GF-D8 (cell line): Measurements from ENCODE around the gene CPEB4.

Experiments used
- DNase-seq: peaks from one replicate; lab custom pipeline; 2025; lab: John Stamatoyannopoulos, UW

The CPEB4 gene

DNA sequence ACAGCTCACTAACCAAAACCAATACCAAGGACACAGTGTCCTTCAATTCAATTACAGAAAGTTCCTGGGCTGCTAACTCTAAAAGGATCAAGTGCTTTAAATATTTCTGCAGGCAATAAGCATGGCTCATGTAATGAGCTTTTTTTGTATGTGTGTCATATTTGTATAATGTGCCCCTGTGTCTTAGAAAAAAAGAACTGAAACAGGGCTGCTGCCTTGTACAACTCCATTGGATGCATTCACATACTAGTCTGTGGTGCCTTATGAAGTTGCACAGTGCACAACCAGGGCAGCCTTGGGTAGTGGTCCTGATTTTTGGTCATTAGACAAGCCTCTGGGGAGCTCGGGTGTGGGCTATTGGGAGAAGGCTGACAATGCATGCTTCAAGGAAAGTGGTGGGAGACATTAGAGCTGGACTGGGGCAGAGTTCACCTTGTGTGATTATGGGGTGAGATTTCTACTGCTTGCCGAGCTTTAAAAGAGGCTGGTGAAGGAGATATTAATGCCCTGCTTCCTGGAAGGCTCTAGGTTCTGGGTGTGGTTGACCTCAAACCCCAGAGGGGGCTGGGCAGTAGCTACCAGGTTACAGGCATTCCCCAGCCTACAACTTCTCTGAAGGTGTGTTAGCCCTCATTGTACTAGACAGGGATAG is 3.6 kb upstream of the CPEB4 start:
- DNase-seq, result no peak

DNA sequence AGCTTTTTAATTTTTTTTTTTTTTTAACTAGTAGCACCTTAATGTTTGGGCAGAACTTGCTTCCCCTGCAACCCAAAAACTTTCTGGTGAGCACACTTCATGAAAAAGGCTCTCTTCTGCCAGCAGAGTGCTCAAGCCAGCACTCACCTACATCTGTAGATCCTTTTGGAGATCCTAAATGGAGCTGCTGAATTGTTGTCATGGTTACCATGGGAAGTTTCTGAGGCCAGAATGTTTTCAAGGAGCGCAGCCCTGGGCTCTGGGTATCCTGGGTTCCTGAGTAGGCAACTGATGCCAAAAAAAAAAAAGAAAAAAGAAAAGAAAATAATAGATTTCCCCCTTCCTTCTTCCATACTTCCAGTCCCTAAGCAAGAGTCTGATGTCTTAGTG is 3.1 kb upstream of the CPEB4 start:
- DNase-seq, result no peak

DNA sequence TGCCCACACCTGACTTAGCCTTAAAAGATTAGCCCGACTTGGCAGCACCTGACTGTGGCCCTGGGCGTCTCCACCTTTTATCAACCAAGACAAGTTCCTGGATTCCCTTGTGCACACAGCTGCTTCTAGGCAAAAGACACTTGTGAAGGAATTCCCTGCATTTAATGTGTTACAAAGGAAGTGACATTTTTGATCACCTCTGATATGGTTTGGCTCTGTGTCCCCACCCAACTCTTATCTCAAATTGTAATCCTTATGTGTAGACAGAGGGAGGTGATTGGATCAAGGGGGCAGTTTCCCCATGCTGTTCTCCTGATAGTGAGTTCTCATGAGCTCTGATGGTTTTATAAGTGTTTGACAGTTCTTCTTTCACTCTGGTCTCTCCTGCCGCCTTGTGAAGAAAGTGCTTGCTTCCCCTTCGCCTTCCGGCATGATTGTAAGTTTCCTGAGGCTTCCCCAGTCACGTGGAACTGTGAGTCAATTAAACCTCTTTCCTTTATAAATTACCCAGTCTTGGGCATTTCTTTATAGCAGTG is 2.6 kb upstream of the CPEB4 start:
- peak; percentile 71 for DNase-seq

DNA sequence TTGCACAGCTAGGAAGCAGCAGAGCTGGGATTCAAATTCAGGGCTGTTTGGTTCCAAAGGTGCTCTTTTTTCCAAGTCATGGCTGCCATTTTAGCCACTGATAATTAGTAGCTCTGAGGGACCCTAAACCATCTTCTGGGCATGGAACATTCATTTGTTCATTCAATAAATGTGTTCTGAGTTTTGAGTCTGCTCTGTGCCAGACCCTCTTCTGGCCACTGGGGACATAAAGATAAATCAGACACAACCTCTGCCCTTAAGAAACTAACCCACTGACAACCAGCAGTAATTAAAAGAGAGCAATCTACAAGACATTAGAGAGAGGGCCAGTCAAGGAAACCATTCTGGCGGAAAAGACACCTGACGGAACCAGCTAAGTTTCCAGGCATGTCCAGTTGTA is 2.0 kb upstream of the CPEB4 start:
- DNase-seq, result no peak

DNA sequence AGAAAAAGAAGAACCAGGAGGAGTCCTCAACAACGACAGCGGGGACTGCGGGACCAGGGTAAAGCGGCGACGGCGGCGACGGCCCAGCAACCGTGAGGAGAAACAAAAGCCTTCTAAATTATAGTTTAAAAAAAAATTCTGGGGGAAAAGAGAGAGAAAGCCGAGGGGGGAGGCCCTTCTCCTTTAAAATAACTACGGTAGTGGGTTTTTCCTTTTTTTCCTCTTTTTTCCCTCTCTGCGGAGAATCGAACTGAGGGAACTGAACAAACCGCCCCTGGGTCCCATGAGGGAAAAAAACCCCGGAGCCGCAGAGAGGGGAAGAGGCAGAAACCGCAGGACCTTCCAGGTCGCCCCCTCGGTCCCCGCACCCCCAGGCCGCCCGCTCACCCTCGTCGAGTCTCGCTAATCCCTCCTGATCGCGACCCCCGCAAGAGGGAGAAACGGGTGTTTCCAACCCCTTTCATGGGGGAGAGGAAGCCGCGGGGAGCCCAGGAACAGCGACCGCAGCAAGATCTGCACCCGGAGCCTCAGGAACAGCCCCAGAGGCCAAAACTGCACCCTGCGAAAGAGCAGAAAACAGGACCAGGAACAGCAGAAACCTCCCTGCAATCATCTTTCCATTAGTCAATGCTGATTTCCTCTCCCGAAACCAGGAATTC is 453 bp downstream of the CPEB4 start:
- no peak for DNase-seq

DNA sequence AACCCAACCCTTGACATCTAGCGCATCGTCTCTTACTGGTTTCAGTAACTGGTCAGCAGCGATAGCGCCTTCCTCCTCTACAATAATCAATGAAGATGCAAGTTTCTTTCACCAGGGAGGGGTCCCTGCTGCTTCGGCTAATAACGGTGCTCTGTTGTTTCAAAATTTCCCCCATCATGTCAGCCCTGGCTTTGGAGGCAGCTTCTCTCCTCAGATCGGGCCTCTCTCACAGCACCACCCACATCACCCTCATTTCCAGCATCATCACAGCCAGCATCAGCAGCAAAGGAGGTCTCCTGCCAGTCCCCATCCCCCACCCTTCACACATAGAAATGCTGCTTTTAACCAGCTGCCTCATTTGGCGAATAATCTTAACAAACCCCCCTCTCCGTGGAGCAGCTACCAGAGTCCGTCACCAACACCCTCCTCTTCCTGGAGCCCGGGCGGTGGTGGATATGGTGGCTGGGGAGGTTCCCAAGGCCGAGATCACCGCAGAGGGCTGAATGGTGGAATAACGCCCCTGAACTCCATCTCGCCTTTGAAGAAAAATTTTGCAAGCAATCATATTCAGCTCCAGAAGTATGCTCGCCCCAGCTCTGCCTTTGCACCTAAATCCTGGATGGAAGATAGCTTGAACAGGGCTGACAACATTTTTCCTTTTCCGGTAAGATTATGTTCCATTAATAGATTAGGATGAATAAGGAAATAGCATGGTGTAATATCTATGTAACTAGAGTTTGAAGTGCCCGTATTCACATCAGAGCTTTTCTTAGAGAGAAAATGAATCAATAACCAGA is 2.2 kb downstream of the CPEB4 start:
- DNase-seq, result no peak

DNA sequence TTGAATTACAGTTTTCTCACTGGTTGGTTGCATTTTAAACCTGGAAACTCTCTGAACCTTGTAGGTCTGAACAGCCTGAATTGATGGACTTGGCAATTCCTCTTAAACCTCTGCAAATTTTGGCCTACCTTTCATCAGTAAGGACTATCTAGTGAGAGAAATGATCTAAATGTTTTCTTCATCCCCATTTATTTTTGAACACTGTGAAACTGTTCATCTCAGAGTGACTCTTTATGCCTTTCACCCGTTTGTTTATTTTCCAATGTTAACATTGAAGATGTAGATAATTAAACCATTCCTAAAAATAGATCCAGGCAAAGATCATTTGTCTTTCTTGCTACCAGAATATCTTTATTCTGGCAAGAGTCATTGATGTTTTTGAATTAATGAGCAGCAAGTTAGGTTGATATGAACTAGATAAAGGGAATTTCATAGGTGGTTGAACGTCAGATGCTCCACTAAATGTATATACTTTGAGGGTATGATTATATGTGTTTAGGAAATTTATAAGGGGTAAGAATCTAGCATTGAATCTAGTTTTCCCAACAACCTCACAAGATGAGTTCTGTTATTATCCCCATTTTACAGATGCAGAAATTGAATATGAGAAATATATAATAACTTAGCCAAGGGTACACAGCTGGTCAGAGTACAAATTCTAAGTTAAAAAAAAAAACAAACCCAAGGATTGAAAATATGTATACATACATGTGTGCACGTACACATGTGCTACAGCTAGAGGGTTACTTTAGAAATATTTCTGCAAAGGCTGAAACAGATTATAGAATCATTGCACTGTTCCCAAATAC is 3.4 kb downstream of the CPEB4 start:
- DNase-seq, result no peak

DNA sequence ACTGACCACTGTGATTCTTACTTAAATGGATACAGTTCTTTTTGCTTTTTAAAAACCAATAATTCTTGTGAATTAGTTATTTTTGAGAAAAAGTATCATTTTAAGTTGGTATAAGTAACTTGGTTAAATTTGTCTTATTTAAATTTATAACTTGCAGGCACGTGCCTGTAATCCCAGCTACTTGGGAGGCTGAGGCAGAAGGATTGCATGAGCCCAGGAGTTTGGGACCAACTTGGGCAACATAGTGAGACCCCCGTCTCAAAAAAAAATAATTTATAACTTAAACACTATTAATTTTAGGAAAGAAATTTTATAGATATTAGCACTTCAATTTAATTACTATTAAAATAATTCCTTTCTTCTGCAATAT is 5.0 kb downstream of the CPEB4 start:
- DNase-seq, result no peak

DNA sequence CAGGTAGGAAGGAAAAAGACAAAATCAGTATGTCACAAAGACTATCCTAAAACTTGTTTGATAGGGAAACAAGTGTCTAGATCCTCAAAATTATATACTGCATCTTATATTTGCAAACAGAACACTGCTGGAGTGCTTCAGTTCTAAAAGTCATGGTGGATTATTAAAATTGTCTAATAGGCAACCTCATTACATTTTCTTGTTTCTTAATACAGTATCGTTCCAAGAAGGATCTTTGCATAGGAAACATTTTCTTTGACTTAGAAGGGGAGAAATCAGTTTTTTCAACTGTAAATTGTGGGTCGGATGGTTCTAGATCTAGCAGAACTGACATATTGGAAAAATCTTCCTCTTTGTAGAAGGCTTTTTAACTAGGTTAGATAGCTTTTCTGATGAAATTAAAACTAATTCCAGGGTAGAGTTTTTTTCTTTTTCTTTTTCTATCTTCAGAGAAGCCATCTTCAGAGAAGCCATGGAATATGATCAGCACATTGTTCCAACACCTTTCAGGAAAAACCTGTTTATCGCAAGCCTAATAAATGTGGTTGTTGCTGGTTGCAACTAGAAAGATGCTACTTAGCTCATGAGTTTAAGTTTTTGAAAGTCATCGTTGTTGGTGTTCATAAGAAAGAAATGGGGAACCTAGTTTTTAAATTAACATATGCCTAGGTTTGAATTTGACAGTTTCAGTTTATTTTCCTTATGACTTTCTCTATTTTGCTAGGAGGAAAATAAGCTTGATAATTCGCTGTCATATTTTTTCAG is 7.4 kb downstream of the CPEB4 start:
- DNase-seq, result no peak

DNA sequence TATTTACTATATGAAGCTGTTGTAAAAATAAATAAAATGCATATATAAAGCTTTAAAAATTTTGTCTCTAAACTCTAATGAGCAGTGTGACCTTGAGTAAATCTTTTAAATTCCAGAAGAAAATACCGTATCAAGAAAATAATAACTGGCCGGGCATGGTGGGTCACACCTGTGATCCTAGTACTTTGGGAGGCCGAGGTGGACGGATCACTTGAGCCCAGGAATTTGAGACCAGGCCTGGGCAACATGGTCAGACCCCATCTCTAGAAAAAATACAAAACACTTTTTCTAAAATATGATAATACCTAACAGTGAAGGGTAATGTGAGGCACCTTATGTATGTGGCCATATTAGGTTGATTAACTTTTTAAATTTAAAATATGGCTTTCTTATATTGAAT is 8.5 kb downstream of the CPEB4 start:
- no peak for DNase-seq

DNA sequence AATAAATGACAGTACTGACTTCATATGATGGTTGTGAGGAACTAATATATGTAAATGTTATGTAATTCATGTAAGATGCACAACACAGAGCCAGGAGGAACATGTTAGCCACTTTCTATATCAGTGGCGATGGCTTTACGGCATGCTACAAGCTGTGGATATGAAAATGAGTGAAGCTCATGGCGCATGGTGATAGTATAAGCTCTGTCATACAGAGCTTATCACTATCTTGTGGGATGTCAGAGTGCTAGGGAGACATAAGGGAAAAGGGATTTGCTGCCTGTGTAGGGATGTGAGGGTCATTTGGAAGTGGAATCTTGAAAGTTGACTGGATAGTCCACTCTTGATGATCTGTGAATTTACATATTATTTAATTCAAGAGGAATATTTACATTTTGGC is 13.6 kb downstream of the CPEB4 start:
- no peak for DNase-seq

DNA sequence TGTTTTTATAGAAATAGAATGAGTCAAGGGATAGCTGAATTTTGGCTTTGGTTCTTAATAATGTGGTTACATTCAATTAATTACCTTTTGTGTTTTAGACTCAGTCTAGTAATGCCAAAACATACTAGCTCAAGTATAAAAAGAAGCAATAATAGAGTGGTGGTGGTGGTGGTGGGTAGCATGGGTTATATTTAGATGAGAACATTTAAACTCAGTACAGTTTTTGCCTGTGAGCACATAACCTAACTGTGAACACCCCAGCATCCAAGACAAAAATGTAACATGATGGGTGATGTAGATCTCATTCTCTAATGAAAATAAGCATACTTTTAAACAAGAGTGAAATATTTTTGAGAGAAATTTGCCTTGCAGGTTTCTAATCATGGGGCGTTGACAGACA is 14.2 kb downstream of the CPEB4 start:
- DNase-seq, result no peak

DNA sequence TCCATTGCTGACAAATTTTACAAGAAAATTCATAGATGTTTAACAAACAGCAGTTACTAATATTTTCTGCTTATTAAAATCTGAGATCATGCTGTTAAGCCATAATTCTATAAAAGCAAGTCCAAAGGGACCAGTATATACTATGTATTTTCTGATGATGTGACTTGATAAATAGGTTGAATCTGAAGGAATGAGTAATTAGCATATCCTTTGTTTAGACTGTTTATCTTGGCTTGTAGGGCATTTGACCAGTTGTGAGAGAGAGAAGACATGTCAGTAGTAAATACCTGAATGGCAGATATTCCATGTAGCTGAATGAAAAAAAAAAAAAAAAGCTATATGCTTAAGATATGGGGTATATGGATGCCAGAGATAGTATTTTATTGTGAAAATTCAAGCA is 14.6 kb downstream of the CPEB4 start:
- no peak for DNase-seq

DNA sequence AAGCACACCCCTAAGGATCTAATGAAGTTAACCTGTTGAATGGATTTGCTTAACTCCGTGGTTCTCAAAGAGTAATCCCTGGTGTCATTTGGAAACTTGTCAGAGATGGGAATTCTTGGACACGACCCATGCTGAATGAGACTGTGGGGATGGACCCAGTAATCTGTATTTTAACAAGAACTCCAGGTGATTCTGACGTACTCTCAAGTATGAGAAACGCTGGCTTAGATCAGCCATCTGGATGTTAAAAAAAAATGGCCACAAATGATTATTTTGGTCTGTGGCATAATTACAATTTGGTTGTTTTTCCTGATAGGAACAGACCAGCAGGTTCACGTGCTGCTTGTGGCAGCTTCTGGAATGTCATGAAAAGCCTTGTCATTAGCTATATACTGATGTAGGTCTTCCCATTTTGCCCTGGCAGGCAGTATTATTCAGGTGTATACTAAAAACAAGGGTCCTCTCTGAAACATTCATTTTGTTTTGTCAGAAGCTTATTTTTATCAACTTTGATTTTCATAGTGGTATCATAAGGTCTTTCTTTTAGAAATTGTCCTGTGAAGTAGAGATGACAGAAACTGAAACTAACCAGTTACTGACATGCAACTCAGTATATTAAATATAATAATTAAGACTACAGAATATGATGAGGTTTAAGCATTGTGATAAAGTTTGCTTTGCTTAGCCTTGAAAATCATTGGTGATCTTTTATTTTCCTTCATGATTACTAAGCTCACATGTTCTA is 15.4 kb downstream of the CPEB4 start:
- DNase-seq, result no peak

DNA sequence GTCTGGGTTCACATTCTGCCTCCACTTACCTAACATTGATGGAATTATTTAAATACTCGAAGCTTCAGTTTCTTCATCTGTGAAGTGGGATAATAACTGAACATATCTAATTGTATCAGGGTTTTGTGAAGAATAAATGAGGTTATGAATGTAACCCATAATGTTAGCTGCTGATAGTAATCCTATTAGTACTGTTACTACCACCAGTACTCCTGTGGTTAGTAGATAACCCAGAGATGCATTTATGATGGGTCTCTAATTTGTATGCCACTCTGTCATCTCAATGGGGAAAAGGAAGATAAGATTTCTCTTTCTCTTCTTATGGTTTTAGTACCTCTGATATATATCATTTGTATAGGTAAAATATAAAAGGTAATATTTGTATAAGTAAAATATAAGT is 16.0 kb downstream of the CPEB4 start:
- DNase-seq, result no peak

DNA sequence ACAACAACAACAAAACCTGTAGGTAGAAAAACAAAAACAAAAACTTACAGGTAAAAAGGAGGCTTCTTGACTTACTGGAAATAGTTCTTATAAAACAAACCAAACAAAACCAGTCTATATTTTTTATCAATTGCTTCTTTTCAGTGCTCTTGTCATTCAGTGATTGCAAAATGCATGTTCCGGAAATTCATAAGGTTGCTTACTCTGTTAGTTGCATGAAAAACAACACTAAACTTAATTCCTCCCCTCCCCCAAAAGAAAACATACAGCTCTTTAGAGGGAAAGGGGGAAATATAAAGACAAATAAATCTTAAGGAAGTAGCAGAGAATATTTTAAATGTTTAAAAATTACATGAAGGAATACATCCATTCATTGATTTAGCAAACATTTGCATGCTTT is 19.1 kb downstream of the CPEB4 start:
- no peak for DNase-seq

DNA sequence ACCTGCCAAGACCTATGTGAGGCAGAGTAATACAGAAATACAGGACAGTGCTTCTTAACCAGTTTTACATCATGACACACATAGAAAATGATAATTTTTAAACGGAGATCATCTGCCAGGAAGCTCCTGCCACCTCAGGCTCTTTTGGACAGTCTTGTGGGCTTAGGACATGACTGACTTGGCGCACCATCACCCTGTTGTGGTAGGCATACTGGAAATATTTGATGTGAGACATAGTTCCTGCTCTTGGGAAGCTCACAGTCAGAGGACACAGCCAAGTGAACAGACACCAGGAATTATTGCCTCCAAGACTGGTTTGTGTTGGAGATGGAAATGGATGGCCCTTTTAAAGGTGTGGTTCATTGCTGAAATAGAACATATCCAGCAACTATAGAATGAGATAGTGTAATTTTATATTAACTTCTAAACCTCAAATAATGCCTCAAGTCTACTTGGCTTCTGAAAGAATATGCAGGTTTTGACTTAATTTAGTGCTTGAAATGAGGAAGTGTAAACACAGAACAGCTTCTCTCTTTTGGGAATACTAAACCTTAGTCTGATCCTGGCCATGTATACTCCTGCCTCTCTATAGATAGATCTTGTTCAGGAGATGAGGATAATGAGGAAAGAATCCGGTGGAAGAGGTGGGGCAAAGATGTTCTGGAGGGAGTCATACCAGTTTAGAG is 19.7 kb downstream of the CPEB4 start:
- DNase-seq, result no peak

DNA sequence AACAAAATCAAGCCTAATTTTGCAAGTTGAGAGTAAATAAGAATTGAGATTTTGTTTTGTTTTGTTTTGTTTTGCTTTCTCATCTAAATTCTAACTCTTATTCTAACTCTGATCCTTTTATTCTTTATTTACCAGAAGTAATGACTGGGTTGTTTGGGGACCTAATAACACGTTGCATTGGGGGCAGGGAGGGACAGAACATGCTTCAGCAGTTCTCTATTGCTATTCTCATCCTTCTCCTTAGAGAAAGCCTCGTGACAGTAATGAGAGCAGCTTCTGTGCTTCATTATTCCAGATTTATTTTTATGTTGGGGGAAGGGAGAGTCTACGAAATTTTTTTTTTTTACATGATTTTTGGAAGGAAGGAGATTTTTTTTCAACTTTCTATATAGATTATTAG is 21.1 kb downstream of the CPEB4 start:
- DNase-seq, result no peak

DNA sequence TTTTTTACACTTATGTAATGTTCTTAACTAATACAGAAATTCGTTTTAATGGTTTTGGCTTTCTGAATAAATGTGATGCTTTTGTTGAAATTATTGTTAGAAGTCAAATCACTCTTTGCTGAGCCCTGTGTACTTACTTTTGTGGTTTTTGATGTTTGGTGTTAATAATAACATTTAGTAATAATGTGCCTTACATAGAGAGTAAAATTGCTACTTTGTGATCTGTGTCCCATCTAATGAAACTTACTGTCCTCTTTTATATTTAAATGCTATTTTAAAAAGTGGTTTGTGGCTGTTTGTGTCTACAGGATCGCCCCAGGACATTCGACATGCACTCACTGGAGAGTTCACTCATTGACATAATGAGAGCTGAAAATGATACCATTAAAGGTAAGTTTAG is 22.1 kb downstream of the CPEB4 start:
- no peak for DNase-seq

DNA sequence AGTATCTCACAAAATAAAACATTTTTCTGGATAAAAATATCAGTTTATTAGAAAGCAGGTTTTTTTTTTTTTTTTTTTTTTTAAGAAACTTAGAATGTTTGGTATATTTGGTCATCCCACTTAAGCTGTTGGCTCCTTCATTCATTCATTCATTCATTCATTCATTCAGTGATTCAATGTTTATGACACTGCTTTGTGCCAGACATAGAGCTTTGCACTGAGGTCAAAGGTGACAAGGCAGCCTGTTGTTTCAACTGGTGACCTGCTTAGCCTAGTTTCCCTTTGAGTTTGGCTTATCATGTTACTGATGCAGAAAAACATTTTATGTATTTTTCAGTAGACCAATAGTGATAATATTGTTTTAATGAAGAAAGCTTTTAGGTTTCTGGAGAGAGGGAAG is 23.5 kb downstream of the CPEB4 start:
- DNase-seq, result no peak
